ENCODE data around the gene PPP1R13B.
"Not testable (repeated sequence)": the region's sequence is repeated elsewhere in the genome, so short reads cannot be mapped to it uniquely, and the experiment has no call there.

PPP1R13B gene

DNA sequence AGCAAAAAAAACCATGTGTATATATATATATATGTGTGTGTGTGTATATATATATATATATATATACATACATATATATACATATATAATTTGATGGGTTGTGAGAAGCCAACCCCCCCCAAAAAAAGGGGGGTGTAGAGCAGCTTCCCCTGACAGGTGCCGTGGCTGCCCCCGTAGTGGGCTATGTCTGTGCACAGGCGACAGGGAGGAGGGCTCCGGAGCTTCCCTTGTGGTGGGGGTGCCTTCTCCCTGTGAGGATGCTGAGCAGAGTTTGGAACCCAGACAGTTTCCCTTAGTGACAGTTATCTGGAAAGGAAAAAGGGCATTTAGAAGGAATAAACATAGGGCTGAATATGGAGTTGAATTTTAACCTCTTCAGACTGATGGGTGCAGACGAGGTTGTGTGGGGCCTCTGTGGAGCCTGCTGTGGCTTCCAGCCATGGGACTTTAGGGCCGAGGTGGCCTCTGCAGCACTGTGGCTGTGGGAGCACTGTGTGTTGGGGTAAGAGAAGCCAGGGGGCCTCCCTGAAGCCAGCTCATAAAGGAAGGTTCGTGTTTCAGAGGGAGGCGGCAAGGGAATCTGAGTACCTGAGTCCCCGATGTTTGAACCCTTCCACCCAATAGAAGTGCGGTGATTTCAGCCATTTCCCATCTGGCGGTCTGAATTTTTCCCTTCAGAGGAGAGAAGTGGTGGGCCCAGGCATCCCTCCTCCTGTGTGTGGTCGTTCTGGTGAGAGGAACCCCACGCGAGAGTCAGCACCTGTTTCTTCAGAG is 151.9 kb downstream of the PPP1R13B start:
- no peak for DNase-seq

DNA sequence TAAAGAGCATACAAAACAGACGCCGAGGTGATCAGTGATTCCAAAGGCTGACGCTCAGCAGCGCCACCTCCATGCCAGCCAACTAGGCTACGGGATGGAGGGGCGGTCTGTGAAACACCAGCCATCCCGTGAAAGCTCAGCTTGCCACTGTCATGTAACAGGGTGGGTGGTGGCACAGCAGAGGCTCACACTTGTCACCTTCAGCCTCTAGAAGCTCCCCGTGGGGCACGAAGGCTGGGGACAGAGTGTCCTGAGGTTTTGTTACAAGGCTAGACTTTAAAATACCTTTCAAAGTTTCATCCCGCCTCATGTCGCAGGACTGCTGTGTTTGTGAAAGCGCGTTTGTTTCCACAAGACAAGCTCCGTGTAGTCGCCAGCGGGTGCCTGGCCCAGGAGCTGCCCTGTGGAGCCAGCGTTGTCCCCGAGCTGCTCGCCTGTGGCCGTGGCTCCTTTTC is 152.8 kb downstream of the PPP1R13B start:
- DNase-seq = no peak

DNA sequence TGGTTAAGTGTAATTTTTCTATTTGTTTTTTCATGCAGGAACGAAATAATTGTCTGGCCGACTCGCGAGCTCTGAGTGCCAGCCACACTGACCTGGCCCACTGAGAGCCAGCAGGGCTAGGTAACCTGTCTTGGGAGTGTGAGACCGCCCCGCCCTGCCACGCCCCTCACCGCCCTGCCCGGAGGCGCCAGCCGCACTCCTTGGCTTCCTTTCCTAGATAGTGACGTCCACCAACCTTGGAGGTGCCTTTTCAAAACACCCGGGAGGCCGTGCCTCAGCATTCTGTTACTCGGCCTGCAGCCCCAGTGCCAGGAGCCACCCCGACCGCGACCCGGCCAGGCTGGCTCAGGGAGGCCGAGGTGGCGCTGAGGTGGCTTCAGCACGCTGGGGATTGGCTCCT is 153.9 kb downstream of the PPP1R13B start:
- no peak for DNase-seq

DNA sequence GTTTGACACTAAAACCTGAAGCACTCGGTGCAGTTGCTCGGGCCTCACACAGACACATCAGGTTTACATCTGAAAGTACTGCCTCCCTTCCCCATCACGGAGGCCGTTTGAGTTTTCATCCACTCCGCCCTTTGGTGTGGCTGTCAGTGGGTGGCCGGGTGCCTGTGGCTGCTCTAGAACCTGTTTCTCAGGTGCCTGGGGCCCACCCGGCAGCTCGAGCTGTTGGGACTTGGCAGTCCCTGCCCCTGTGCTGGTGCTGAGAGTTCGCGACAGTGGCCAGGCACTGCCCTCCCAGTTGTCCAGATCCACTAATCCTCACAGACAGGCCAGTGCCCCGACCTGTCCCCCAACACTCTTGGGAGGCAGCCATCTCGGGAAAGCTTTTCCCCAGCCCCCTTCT is 154.5 kb downstream of the PPP1R13B start:
- DNase-seq = no peak

DNA sequence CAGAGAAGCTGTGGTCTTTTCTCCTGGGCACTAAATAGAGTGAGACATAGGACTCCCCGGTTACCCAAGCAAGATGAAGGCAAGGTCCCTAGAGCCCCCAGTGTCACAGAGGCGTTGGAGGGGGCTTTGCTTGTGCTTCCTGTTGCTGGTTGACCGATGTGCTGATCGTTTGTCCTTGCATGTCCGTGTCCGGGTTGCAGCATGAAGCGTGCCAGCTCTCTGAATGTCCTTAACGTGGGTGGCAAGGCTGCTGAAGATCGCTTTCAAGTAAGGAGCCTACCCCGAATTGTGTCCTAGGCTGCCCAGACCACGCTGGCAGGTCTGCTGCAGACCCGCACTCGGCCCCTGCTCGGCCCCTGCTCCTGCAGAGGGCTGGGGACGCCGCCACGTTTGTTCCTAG is 155.2 kb downstream of the PPP1R13B start:
- no peak for DNase-seq

DNA sequence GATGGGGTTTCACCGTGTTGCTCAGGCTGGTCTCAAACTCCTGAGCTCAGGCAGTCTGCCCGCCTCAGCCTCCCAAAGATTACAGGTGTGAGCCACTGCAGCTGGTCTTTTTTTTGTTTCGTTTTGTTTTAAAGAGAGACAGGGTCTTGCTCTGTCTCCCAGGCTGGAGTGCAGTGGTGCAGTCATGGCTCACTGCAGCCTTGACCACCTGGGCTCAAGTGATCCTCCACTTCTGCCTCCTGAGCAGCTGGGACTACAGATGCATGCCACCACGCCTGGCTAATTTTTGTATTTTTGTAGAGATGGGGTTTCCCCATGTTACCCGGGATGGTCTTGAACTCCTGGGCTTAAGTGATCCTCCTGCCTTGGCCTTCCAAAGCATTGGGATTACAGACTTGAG is 155.7 kb downstream of the PPP1R13B start:
- DNase-seq = not testable (repeated sequence)

DNA sequence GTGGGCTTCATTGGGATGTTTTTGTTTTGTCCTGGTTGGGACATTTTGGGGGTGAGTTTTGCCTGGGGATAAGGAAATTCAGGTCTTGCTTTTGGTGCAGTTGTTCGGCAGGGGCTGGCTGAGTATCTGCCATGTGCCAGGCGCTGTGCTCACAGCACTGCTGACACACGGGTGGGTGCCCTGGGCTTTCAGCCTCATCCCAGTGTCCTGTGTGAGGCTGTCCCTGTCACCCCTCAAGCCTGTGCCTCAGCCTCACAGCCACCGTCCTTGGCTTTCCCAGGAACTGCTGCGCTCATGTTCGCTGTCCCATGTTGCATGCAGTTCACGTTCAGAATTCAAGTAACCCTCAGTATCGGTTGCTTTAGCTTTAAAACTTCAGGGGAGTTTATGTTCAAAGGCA is 157.0 kb downstream of the PPP1R13B start:
- DNase-seq = no peak

DNA sequence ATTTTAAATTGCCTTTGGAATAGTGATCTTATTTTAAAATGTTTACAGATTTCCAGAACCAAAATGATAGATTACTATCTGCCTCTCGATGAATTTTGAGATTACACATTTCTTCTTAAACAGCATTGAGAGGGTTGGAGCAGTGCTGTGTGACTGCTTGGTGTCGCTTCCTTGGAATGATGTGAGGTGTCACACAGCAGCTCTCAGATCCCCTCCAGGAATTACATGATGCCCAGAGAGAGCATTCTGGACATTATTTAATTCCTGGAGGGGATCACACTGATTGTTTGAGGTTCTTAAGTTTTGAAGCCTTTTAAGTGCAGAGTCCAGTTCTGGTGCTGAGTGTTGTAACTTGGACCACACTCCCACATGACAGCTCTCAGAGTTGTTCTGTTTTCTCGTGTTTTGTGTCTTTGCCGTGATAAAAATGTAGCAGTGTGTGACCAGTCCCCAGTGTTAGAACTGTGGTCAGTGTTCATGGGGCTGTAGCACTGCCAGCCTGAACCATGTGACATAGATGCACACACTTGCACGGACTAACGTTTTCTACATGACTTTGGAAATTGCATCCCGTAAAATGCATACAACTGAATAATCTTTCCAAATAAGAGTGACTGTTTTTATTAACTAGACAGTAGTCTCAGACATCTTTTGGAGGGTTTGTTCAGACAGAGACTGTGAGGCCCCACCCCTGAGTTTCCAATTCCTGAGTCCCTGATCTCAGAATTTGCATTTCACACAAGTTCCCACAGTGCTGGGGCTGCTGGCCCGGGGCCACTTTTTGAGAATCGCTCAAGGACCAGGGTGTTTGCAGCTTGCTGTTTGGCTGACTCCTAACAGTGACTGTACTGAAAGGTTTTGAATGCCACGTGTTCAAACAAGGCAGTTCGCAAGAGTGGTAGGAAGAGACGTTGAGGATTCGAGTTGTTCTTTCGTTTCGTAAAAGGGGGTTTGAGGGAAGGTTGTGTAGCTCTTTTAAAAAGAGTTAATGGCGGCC is 158.2 kb downstream of the PPP1R13B start:
- no peak for DNase-seq

DNA sequence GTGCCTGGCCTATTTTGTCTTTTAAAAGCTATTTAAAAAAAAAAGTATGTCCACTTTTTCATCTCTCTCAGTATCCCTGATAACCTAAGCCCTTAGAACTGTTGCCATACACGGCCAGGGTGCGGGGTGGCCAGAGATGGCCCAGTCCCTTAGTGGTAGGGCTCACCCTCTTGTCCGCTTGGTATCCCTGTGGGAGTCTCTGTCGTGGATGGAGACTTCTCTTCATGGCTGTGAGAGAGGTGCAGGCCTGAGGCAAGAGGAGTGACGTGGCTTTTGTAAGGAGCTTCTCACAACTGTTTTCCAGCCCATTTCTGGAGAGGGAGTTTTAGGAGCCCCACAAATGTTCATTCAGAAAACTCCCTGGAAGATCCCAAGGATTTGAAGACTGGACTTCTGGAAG is 158.9 kb downstream of the PPP1R13B start:
- DNase-seq = no peak

DNA sequence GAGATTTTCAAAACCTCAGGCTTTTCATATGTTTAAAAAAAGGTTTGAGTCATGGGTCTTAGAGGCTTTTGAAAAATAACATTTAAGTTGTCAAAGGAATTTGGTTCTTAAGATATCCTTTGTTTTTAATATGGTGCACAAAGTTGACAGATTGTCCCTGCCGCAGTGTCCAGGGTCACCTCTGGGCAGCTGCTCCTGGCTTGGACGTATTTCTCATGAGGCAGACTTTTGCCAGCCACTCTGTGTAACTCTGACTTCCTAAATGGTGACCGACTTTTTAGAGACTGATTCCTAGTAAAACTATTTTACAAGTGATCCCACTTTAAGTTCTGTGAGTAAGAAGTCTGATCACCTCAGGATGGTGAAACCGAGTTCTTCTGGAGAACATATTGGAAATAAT is 159.7 kb downstream of the PPP1R13B start:
- DNase-seq = no peak

DNA sequence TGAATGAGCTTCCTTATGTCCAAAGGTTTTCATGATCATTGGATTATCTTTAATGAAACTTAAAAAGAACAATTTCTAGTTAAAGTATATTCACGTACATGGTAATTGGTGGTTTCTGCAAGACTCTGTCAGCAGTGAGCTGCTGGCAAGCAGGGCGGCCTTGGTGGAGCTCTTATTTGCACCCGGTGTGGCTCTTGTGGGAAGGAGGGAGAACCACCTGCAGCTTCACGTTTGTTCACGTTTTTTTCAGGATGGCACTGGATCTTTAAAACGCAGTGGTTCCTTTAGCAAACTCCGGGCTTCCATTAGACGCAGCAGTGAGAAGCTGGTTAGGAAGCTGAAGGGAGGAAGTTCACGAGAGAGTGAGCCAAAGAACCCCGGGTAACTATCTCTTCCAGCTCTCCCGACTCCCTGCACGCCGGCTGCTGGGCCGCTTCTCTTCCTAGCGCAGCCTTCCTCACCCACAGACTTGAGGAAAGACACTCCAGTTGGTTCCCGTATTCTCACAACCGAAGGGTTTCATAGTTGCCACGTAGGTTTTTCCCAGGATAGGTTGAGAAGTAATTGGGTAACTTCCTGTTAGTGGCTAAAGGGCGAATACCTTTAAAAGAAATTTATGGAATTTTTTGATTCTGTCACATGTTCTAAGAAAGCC is 160.4 kb downstream of the PPP1R13B start:
- DNase-seq = no peak

DNA sequence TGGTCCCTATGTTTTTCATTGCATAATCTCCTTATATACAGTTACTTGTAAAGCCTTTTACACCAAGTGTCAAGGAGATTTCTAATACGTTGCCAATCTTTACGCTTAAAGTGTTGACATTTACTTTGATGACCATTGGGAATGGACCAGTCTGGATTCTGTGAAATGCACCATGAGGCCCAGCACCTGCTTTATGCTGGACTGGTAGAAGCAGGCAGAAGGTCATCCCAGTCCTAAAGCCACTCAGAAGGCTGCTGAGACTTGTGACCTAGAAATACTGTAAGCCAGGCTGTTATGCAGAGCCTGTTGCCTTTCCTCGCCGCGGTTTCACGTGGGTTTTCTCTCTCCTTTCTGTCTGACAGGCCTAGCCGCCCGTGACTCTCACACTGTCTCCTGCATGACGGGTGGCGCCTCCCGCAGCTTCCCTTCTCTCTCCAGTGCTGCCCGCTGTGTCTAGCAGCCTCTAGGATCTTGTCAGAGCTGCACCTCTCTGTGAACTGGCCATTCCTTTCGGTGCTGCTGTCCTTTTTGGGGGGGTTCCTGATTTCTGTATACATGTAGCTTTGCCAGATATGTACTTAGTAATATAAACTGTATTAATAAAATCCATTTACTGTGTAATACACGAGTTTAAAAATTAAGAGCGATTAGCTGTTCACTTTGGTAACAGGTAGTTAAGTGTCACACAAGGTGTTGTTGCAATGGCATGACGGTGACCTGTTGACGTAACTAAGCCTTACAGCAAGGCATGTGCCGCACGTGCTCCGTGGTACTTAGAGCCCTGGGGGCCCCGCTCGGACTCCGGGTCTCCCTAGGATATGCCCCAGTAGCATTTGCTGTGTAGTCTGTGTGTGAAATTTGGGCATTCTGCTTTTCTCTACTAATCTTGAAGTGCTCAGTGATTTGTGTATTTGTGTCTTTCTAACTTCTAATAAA is 161.8 kb downstream of the PPP1R13B start:
- DNase-seq = no peak

DNA sequence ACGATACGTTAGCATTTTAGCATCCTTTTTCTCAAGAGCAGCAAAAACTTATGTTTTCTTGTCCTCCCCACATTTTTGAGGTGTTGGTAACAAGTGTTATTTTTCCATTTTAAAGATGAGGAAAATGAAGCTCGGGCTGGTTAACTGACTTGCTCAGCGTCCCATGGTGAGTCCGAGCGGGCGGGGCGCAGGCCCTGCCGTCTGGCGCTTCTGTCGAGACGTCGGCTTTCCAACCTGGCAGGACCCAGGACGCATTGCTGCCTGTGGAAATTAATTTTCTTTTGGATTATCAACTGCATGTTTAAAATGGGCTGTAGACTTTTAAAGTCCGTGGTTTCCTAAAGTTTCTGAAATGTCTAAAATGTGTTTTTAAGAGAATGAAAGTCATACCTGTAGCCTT is 162.5 kb downstream of the PPP1R13B start:
- no peak for DNase-seq

DNA sequence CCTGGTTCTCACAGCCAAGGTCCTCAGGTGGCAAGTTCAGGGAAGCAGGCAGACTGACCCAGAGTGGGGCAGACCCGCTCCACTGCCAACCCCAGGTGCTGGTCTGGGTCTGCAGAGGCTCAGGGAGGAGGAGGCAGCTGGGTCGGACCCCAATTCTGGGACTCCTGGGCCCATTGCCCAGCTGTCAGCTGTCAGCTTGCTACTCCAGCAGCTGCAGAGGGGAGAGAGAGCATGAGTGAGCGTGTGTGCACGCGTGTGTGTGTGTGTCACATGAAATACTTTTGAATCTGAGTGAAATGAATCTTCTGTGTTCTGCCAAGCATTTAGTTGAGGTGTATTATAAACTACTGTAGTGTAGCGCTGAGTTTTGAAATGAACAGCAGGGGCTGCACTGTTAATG is 162.9 kb downstream of the PPP1R13B start:
- DNase-seq = no peak
